CD14-positive monocyte (primary cell): ENCODE measurements around the gene ARID1B. TPM values are rescaled to one million over a fixed set of nuclear protein-coding genes. Genes with fewer than 3 reads are reported as not detected.

Source experiments
- DNase-seq, 3 donors: peaks; one replicate each; pipeline ENCODE4 v3.0.0-alpha.2; 2011 to 2022
- H2AFZ ChIP-seq: 2 replicates; pipeline ENCODE4 v1.6.0; 2012; ENCODE audit warnings: mild to moderate bottlenecking, low read depth, low read length, inconsistent platforms; ENCODE audit not compliant: insufficient read depth, poor library complexity, severe bottlenecking
- H3K27ac ChIP-seq, 2 donors: 1 replicate in 1 of 2; 2 replicates in 1 of 2; pipeline ENCODE4 v1.5.1; 2012 to 2013; ENCODE audit warnings: low read length in 2 of 2, control low read depth in 1 of 2, inconsistent platforms in 1 of 2, low read depth in 1 of 2, mild to moderate bottlenecking in 1 of 2
- H3K27me3 ChIP-seq, 2 donors: one replicate each; pipeline versions ENCODE4 v1.6.0 to v1.6.1; 2011 to 2013; ENCODE audit warnings: low read length in 2 of 2; ENCODE audit not compliant: control insufficient read depth in 2 of 2, insufficient read depth in 2 of 2
- H3K36me3 ChIP-seq, 2 donors: replicated peaks in 1 of 2; 1 replicate in 1 of 2; 2 replicates in 1 of 2; pipeline versions ENCODE4 v1.5.1 to v1.6.1; 2012 to 2013; ENCODE audit warnings: low read length in 2 of 2, control low read depth in 1 of 2, inconsistent platforms in 1 of 2, mild to moderate bottlenecking in 1 of 2; ENCODE audit not compliant: insufficient read depth in 2 of 2, control insufficient read depth in 1 of 2
- H3K4me1 ChIP-seq, 2 donors: 1 replicate in 1 of 2; 2 replicates in 1 of 2; pipeline versions ENCODE4 v1.5.1 to v1.6.1; 2012 to 2013; ENCODE audit warnings: low read length in 2 of 2, control low read depth in 1 of 2, inconsistent platforms in 1 of 2, mild to moderate bottlenecking in 1 of 2, moderate library complexity in 1 of 2; ENCODE audit not compliant: insufficient read depth in 2 of 2, control insufficient read depth in 1 of 2
- H3K4me2 ChIP-seq: replicated peaks from 2 replicates; pipeline ENCODE3; 2012; ENCODE audit warnings: low read length, moderate library complexity, mild to moderate bottlenecking; ENCODE audit not compliant: poor library complexity, severe bottlenecking; ENCODE audit errors: extremely low read depth
- H3K4me3 ChIP-seq, 3 experiments: fragments of 200-600 bp in 1 of 3; sonication (generic) in 1 of 3; replicated peaks in 1 of 3; 1 replicate in 2 of 3; 2 replicates in 1 of 3; pipeline ENCODE4 v1.5.1; 2011 to 2013; ENCODE audit warnings: low read length in 3 of 3, mild to moderate bottlenecking in 3 of 3, control low read depth in 2 of 3, low read depth in 2 of 3, inconsistent platforms in 1 of 3, moderate library complexity in 1 of 3
- H3K79me2 ChIP-seq: 2 replicates; pipeline ENCODE4 v1.6.0; 2012; ENCODE audit warnings: mild to moderate bottlenecking, control low read depth, inconsistent platforms, low read length, moderate library complexity; ENCODE audit not compliant: insufficient read depth
- H3K9ac ChIP-seq: 2 replicates; pipeline ENCODE4 v1.6.0; 2017; ENCODE audit warnings: low read length, mild to moderate bottlenecking; ENCODE audit not compliant: insufficient read depth, poor library complexity, severe bottlenecking
- H3K9me3 ChIP-seq, 2 donors: replicated peaks in 1 of 2; 1 replicate in 1 of 2; 2 replicates in 1 of 2; pipeline versions ENCODE4 v1.5.1 to v1.6.1; 2012 to 2013; ENCODE audit warnings: low read length in 2 of 2, control low read depth in 1 of 2; ENCODE audit not compliant: control insufficient read depth in 1 of 2, insufficient read depth in 1 of 2
- H4K20me1 ChIP-seq: 2 replicates; pipeline ENCODE4 v1.6.0; 2012; ENCODE audit warnings: mild to moderate bottlenecking, low read length, control low read depth, moderate library complexity; ENCODE audit not compliant: insufficient read depth
- H3K27ac Mint-ChIP-seq, 7 donors: one replicate each; pipeline ENCODE4 v1.8.0; 2020; ENCODE audit warnings: mild to moderate bottlenecking in 7 of 7, mixed read lengths in 7 of 7, moderate library complexity in 6 of 7, inconsistent platforms in 2 of 7
- H3K27me3 Mint-ChIP-seq, 3 donors: one replicate each; pipeline ENCODE4 v1.8.0; 2021 to 2022; ENCODE audit warnings: low read depth in 3 of 3, mild to moderate bottlenecking in 3 of 3, mixed read lengths in 3 of 3, moderate library complexity in 3 of 3, inconsistent platforms in 1 of 3
- H3K36me3 Mint-ChIP-seq, 2 donors: one replicate each; pipeline ENCODE4 v1.8.0; 2020; ENCODE audit warnings: mixed read lengths in 2 of 2, inconsistent platforms in 1 of 2, mild to moderate bottlenecking in 1 of 2
- H3K4me1 Mint-ChIP-seq: one replicate; pipeline ENCODE4 v1.8.0; 2020; ENCODE audit warnings: mild to moderate bottlenecking, mixed read lengths
- H3K4me3 Mint-ChIP-seq, 2 donors: one replicate each; pipeline ENCODE4 v1.8.0; 2020; ENCODE audit warnings: mild to moderate bottlenecking in 2 of 2, mixed read lengths in 2 of 2, moderate library complexity in 1 of 2
- H3K9me3 Mint-ChIP-seq, 7 donors: one replicate each; pipeline ENCODE4 v1.8.0; 2020 to 2022; ENCODE audit warnings: mixed read lengths in 7 of 7, mild to moderate bottlenecking in 6 of 7, moderate library complexity in 6 of 7, inconsistent platforms in 2 of 7
- WGBS: methylation state at CpG from one replicate; pipeline ENCODE4 v1.1.5; 2013; ENCODE audit warnings: missing lambda C conversion rate; ENCODE audit not compliant: insufficient coverage; 5-methylcytosine and 5-hydroxymethylcytosine counted together
- intact Hi-C, 2 donors: fragments of 100-400 bp; cut with micrococcal nuclease; formaldehyde crosslinking; loops; one replicate each; pipeline versions ENCODE4 v1.15.0 to v1.15.1; 2023
- polyA plus RNA-seq, 3 donors: library from polyadenylated mRNA; depleted of rRNA in 1 of 3; unstranded in 2 of 3; stranded (reverse) in 1 of 3; fragments of 300-500 nt in 2 of 3; fragments of >200 nt in 1 of 3; fragmentation: Illumina TruSeq in 2 of 3; gene quantifications; 1 replicate in 2 of 3; 2 replicates in 1 of 3; pipeline ENCODE4 v1.2.3, GENCODE V29; 2012 to 2021
- TF ChIP-seq, protein P1 (sequence below): fragments of 200-600 bp; IDR thresholded peaks from one replicate; pipeline ENCODE4 v1.8.0; 2022; ENCODE audit warnings: antibody characterized with exemption, mild to moderate bottlenecking

ARID1B gene
- polyA plus RNA-seq, 3 donors, result 3.2 to 22.1 (median 3.8) TPM

DNA sequence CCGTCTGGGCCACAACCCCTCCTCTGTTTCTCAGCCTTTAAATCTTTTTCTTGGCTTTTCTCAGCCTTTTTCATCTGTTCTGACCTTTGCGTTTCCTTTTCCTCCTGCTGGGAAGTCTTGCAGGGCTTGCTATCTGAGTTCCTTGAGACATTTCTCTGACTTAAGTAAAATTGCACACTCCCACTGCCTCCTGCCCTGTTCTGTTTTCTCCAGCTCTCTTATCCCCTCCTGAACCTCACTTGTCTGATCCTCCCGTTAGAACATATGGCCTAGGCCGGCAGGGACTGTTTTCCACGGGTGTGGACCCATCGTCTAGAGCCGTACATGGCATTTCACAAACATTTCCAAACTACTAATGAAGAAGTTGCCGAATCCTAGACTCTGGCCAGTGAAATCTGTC is 63.0 kb downstream of the ARID1B start:
- Histone ChIP-seq H4K20me1 (peaks cover 81% of the 10 kb centered on the region), H3K27me3 (no peaks in the 10 kb centered on the region), H3K36me3 (peaks cover 5 to 11% of the 10 kb centered on the region in 2 donors), H3K4me3 (peak overlapping the region in 1 of 3 experiments; percentile 4), H3K4me2 (peak overlapping the region; percentile 17), H2AFZ (no peak overlapping the region), H3K79me2 (peaks cover 87% of the 10 kb centered on the region), H3K9ac (no peak overlapping the region), H3K9me3 (no peaks in the 10 kb centered on the region), H3K27ac (peak overlapping the region; percentile 69 to 75), H3K4me1 (peaks cover 31 to 33% of the 10 kb centered on the region in 2 donors)
- H3K9me3 Mint-ChIP-seq, result no peaks in the 10 kb centered on the region
- intact Hi-C loops, result no loop called here
- TF ChIP-seq, protein P1, sequence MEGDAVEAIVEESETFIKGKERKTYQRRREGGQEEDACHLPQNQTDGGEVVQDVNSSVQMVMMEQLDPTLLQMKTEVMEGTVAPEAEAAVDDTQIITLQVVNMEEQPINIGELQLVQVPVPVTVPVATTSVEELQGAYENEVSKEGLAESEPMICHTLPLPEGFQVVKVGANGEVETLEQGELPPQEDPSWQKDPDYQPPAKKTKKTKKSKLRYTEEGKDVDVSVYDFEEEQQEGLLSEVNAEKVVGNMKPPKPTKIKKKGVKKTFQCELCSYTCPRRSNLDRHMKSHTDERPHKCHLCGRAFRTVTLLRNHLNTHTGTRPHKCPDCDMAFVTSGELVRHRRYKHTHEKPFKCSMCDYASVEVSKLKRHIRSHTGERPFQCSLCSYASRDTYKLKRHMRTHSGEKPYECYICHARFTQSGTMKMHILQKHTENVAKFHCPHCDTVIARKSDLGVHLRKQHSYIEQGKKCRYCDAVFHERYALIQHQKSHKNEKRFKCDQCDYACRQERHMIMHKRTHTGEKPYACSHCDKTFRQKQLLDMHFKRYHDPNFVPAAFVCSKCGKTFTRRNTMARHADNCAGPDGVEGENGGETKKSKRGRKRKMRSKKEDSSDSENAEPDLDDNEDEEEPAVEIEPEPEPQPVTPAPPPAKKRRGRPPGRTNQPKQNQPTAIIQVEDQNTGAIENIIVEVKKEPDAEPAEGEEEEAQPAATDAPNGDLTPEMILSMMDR, result no peak
- H3K36me3 Mint-ChIP-seq, result peaks cover 9 to 10% of the 10 kb centered on the region in 2 donors
- H3K27ac Mint-ChIP-seq, result peak overlapping the region; percentile 48 to 91 (median 77)
- DNase-seq, result no peak
- H3K27me3 Mint-ChIP-seq, result no peaks in the 10 kb centered on the region
- peaks cover 26% of the 10 kb centered on the region for H3K4me1 Mint-ChIP-seq
- H3K4me3 Mint-ChIP-seq, result peak overlapping the region in 1 of 2 donors; percentile 37
- 46% methylated on average over 7 of the region's 8 CpGs for WGBS

DNA sequence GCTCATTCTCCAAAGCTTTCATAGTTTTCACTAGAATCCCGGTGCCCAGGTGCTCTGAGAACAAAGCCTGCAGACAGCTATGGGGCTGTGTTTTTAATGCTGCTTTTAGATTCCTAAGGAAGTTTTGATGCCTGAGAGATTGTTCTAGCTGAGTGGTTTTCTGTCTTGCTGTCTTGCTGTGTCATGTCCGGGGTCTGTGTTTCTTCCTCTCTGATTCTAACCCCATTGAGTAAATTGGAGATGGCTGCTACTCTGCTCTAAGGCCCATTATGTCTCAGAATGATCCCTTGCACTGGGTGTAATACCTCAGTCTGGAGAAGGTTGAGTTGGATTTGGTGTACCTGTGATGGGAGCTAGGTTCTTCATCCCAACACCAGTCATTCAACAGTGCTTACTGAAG is 63.4 kb downstream of the ARID1B start:
- Histone ChIP-seq H3K9me3 (no peaks in the 10 kb centered on the region), H4K20me1 (peaks cover 85% of the 10 kb centered on the region), H2AFZ (no peak overlapping the region), H3K27me3 (no peaks in the 10 kb centered on the region), H3K79me2 (peaks cover 87% of the 10 kb centered on the region), H3K27ac (peak overlapping the region; percentile 69 to 75), H3K4me1 (peaks cover 34 to 37% of the 10 kb centered on the region in 2 donors), H3K4me3 (no peak overlapping the region), H3K36me3 (peaks cover 4 to 11% of the 10 kb centered on the region in 2 donors), H3K4me2 (peak overlapping the region; percentile 17), H3K9ac (no peak overlapping the region)
- TF ChIP-seq, protein P1, result no peak
- no peaks in the 10 kb centered on the region for H3K27me3 Mint-ChIP-seq
- peak overlapping the region; percentile 48 to 91 (median 77) for H3K27ac Mint-ChIP-seq
- peaks cover 31% of the 10 kb centered on the region for H3K4me1 Mint-ChIP-seq
- H3K9me3 Mint-ChIP-seq, result no peaks in the 10 kb centered on the region
- peak in 1 of 3 donors; percentile 24 for DNase-seq
- H3K36me3 Mint-ChIP-seq, result peaks cover 9 to 10% of the 10 kb centered on the region in 2 donors
- intact Hi-C loops, result no loop called here
- peak overlapping the region in 1 of 2 donors; percentile 37 for H3K4me3 Mint-ChIP-seq
- WGBS, result 83% methylated on average over 1 of the region's 2 CpGs
